ENCODE measurements around the gene OSCAR.
A peak's percentile ranks its signal among the peaks of the same experiment; 100 is the strongest.

The OSCAR gene

DNA sequence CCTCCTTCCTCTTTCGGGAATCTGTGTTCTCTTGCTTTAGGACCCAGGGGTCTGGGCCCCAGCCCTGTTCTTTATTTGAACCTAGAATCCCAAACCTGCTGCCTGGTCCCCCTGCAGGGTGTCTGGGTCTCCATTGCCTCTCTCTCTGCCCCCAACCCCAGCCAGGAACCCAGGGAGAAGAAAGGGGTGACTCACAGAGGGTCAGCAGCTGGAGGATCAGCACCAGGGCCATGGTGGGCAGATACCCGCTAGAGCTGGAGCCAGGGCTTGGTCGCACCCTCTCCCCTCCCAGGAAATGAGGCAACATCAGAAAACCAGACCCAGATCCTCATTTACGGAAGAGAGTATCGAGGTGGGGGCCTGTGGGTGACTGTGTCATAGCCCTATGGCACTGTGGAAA lies at the start of gene OSCAR:
OSCAR (minus strand) TSS at position 243 of the 400 bp plus-strand sequence; CDS start at position 232, 11 bp downstream.
- peak; percentile 88 to 91 for DNase-seq

GRCh38 chr19:54149021-54149812 lies 48.6 kb upstream of the OSCAR start:
- DNase-seq = no peak

DNA sequence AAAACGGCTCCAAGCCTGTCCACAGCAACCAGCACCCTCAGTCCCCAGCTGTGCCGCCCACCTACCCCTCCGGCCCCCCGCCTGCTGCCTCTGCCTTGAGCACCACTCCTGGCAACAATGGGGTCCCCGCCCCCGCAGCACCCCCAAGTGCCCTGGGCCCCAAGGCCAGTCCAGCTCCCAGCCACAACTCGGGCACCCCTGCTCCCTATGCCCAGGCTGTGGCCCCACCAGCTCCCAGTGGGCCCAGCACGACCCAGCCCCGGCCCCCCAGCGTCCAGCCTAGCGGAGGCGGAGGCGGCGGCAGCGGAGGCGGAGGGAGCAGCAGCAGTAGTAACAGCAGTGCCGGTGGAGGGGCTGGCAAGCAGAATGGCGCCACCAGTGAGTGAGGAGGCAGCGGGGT lies 47.6 kb upstream of the OSCAR start:
- no peak for DNase-seq

- no peak for DNase-seq
These were observed 47.1 kb upstream of the OSCAR start for GRCh38 chr19:54147676-54148075.

DNA sequence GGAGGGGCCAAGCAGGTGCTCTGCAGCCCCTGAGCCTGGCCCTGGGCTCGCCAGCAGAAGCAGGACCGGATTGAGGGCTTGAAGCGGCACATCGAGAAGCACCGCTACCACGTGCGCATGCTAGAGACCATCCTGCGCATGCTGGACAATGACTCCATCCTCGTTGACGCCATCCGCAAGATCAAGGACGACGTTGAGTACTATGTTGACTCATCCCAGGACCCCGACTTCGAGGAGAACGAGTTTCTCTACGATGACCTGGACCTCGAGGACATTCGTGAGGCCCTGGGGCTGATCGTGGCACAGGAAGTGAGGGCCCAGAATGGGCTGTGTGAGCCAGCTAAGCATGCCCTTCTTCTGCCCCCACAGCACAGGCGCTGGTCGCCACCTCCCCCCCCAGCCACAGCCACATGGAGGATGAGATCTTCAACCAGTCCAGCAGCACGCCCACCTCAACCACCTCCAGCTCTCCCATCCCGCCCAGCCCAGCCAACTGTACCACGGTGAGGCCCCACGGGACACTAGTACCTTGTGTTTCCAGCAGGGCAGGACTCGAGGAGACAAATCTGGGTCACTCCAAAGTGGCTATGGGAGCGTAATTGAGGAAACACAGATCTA lies 45.0 kb upstream of the OSCAR start:
- DNase-seq = no peak

- DNase-seq = no peak
These were observed 41.7 kb upstream of the OSCAR start for GRCh38 chr19:54142166-54142780.

DNA sequence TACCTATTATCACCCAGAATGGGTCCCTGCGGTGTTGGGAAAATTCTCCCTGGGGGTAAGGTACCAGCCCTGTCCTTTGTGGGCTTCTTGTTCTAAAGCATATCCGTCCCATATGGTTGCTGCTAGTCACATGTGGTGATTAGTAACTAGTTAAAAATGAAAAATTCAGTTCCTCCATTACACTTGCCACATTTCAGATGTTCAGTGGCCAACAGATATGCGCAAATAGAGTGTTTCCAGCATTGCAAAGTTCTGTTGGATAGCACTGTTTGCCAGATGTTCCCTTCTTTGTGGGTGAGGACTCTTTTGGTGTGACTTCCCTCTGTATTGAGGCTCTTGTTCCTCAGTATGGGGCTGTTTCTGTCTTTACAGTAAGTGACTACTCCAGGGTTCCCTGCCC lies 40.8 kb upstream of the OSCAR start:
- peak; percentile 9 to 31 for DNase-seq

- no peak for DNase-seq
These were observed 38.1 kb upstream of the OSCAR start for GRCh38 chr19:54138489-54139256.

GRCh38 chr19:54137699-54138488 lies 37.3 kb upstream of the OSCAR start, which contains the start of gene CNOT3:
TSS of gene CNOT3 (plus strand) at chr19:54137762. CDS start at chr19:54142979, 5,217 bp downstream.
- no peak for DNase-seq

- peak; percentile 99 to 100 for DNase-seq
These were observed 36.5 kb upstream of the OSCAR start for GRCh38 chr19:54136864-54137698.

GRCh38 chr19:54136086-54136863 lies 35.7 kb upstream of the OSCAR start:
- DNase-seq = no peak

GRCh38 chr19:54133957-54134590 lies 33.5 kb upstream of the OSCAR start:
- no peak for DNase-seq

GRCh38 chr19:54133312-54133956 lies 32.8 kb upstream of the OSCAR start:
- peak in 1 of 2 donors; percentile 40 for DNase-seq

DNA sequence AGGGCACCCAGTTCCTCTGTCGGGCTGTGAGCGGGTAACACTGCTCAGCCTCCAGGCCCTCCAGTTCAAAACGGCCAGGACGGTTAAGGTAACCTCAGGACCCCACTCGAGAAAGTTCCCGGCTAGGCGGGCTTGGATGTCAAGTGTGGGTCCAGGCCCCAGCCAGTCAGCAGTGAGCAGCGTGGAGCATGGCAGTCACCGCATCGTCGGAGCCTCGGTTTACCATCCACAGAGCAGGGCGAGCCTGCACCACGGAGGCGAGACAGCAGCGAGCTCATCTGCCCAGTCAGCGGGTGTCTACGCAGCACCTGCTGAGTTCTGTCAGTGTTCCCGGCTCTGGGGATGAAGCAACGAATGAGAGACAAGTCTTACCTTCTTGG lies 29.0 kb upstream of the OSCAR start:
- DNase-seq = no peak

DNA sequence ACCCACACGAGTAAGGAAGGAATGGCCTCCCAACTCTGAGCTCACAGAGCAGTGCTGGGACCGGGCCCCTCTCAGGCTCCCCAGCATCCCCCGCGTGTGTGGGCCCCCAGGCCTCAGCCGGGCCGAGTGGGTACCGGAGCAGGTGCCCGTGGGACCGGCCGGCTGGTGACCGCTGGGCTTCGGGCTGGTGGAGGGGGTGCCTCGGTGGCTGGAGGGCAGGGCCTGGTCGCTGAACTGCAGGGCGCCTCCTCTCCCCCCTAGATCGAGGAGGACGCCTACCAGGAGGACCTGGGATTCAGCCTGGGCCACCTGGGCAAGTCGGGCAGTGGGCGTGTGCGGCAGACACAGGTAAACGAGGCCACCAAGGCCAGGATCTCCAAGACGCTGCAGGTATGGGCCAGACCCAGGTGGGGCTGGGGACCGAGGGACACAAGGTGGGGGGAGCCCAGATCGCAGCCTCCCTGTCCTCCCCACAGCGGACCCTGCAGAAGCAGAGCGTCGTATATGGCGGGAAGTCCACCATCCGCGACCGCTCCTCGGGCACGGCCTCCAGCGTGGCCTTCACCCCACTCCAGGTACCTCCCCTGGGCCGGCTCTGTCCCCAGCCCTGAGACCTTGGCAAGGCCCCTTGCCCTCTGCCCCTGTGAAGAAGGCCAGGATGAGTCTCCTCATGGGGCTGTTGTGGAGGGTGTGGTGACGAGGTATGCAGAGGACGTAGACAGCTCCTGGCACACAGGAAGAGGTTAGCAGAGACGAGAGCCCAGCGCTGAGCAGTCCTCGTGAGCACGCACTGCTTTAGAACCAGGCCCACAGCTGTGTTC lies 28.4 kb upstream of the OSCAR start:
- DNase-seq = no peak

DNA sequence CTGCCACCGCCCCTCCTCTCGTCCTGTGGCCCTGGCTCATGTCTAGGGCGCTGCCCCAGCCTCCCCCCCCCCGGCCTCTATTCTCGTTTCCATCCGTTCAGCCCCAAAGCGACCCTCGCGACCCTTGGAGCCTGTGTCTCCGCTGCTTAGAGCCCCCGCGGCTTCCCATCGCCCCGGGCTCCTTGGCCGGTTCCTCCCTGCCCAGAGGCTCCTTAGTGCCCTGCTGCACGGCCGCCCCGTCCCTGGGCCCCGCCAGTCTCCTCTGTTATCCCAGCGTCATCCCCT lies 27.8 kb upstream of the OSCAR start:
- DNase-seq = no peak

DNA sequence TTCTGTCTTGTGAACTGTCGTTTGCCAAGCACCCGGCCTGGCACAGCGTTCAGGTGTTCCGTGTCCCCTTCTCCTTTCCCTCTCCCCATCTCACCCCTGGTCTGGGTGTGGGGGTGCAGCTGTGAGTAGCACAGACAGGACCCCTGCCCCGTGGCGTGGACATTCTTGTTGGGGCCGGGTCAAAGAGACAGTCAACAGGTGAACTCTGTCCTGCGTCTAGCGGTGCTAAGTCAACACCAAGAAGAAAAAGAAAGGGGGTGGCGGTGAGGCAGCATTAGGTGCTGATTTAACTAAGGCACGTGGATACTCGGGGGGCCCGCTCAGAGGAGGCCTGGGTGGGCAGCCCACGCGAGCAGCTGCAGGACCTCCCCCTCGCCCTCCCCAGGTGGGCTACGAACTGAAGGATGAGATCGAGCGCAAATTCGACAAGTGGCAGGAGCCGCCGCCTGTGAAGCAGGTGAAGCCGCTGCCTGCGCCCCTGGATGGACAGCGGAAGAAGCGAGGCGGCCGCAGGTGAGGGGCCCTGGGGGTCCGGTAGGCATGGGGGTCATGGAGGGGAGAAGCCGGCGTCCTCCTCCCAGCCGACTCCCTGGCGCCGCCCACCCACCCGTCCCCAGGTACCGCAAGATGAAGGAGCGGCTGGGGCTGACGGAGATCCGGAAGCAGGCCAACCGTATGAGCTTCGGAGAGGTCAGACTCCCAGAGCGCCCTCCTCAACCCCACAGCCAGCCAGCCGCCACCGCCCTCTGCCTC lies 27.3 kb upstream of the OSCAR start:
- DNase-seq = no peak

DNA sequence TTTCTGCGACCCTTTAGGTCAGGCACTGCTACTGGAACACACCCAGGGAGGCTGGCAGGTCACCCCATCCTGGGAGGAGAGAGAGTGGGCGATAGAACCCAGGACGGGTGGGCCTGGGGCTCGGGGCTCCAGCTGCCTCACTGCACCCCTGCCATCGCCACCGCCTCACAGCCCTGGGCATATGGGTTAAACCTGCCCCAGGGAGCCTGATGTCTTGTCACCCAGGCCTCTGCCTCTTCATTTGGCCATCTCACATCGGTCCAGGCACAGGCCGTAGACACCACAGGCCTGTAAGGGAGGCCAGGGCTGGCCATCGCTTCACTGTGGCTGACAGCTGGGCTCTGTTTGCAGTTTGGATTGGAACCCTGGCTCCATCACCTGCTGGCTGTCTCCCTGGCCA lies 25.1 kb upstream of the OSCAR start:
- no peak for DNase-seq
